Keratinocyte (primary cell): ENCODE results near the gene KRTAP10-6. TPM values are rescaled to one million over a fixed set of nuclear protein-coding genes. Genes with fewer than 3 reads are reported as not detected.
"Not testable (repeated sequence)": the region's sequence is repeated elsewhere in the genome, so short reads cannot be mapped to it uniquely, and the experiment has no call there.

Experiments
- DNase-seq: peaks from one replicate; pipeline ENCODE4 v3.0.0-alpha.2; 2011; ENCODE audit warnings: low read depth, missing footprints, low spot score
- FAIRE-seq: peaks from 2 replicates; lab custom pipeline; 2011; peaks lifted over from hg19 to GRCh38; lab: Jason Lieb, UNC
- H2AFZ ChIP-seq: 2 replicates; pipeline ENCODE4 v1.6.0; 2012; ENCODE audit warnings: low read length, control low read depth, inconsistent platforms; ENCODE audit not compliant: control insufficient read depth
- H3K27ac ChIP-seq: 2 replicates; pipeline ENCODE4 v1.5.1; 2011; ENCODE audit warnings: low read length; ENCODE audit not compliant: control insufficient read depth, insufficient read depth
- H3K27me3 ChIP-seq: 3 replicates; pipeline ENCODE4 v1.6.0; 2011; ENCODE audit warnings: low read length; ENCODE audit not compliant: control insufficient read depth, insufficient read depth; ENCODE audit errors: extremely low read depth
- H3K36me3 ChIP-seq, 2 experiments: 2 replicates in 1 of 2; 3 replicates in 1 of 2; pipeline ENCODE4 v1.5.1; 2011; ENCODE audit warnings: low read length in 2 of 2, mild to moderate bottlenecking in 1 of 2; ENCODE audit not compliant: control insufficient read depth in 2 of 2, insufficient read depth in 2 of 2; ENCODE audit errors: extremely low read depth in 1 of 2
- H3K4me1 ChIP-seq: 3 replicates; pipeline ENCODE4 v1.5.1; 2011; ENCODE audit warnings: low read length; ENCODE audit not compliant: control insufficient read depth, insufficient read depth; ENCODE audit errors: extremely low read depth
- H3K4me2 ChIP-seq: 3 replicates; pipeline ENCODE4 v1.6.0; 2011; ENCODE audit warnings: low read depth, low read length; ENCODE audit not compliant: control insufficient read depth, insufficient read depth; ENCODE audit errors: extremely low read depth
- H3K4me3 ChIP-seq, 3 experiments: fragments of 200-600 bp in 1 of 3; sonication (generic) in 1 of 3; 2 replicates in 2 of 3; 3 replicates in 1 of 3; pipeline ENCODE4 v1.5.1; 2011 to 2016; ENCODE audit warnings: low read length in 3 of 3, mild to moderate bottlenecking in 3 of 3, control low read depth in 2 of 3, inconsistent platforms in 1 of 3, low read depth in 1 of 3, mixed read lengths in 1 of 3, mixed run types in 1 of 3, moderate library complexity in 1 of 3; ENCODE audit not compliant: control insufficient read depth in 2 of 3, insufficient read depth in 2 of 3; ENCODE audit errors: extremely low read depth in 1 of 3
- H3K79me2 ChIP-seq: 2 replicates; pipeline ENCODE4 v1.6.0; 2012; ENCODE audit warnings: low read length; ENCODE audit not compliant: control insufficient read depth, insufficient read depth
- H3K9ac ChIP-seq: 3 replicates; pipeline ENCODE4 v1.6.0; 2011; ENCODE audit warnings: low read length; ENCODE audit not compliant: control insufficient read depth, insufficient read depth; ENCODE audit errors: extremely low read depth
- H3K9me1 ChIP-seq: 3 replicates; pipeline ENCODE4 v1.6.0; 2011; ENCODE audit warnings: low read length; ENCODE audit not compliant: control insufficient read depth, insufficient read depth; ENCODE audit errors: extremely low read depth
- H3K9me3 ChIP-seq: 2 replicates; pipeline ENCODE4 v1.5.1; 2012; ENCODE audit warnings: low read depth, low read length; ENCODE audit not compliant: control insufficient read depth
- H4K20me1 ChIP-seq: 3 replicates; pipeline ENCODE4 v1.6.0; 2011; ENCODE audit warnings: low read length; ENCODE audit not compliant: control insufficient read depth, insufficient read depth; ENCODE audit errors: extremely low read depth
- CTCF ChIP-seq, 3 experiments: IDR thresholded peaks in 1 of 3; conservative IDR thresholded peaks in 1 of 3; optimal IDR thresholded peaks in 1 of 3; 2 replicates in 2 of 3; 3 replicates in 1 of 3; pipeline versions ENCODE3 to v1.5.1; 2011; ENCODE audit warnings: low read length in 3 of 3, mild to moderate bottlenecking in 3 of 3, moderate library complexity in 2 of 3, control low read depth in 1 of 3, inconsistent platforms in 1 of 3; ENCODE audit not compliant: insufficient read depth in 2 of 3; ENCODE audit errors: extremely low read depth in 1 of 3
- EZH2 ChIP-seq: IDR thresholded peaks from one replicate; pipeline ENCODE4 v1.6.1; 2012; ENCODE audit warnings: inconsistent platforms, mild to moderate bottlenecking, low read length, moderate library complexity
- dilution Hi-C: fragments of 300-500 bp; cut with MboI; formaldehyde crosslinking; loops from one replicate; pipeline ENCODE4 v1.7.0; 2020; ENCODE audit warnings: low sequenced_read_pairs; ENCODE audit not compliant: extremely low pct_ligation_motif_present
- polyA plus RNA-seq, 5 experiments: library from polyadenylated mRNA; depleted of rRNA in 3 of 5; stranded (reverse) in 3 of 5; stranded (forward) in 1 of 5; unstranded in 1 of 5; fragments of >200 nt; gene quantifications; 1 replicate in 1 of 5; 2 replicates in 3 of 5; 3 replicates in 1 of 5; pipeline versions ENCODE4 v1.2.1 to v1.2.3, GENCODE V29; 2011 to 2012; ENCODE audit warnings: missing spikeins in 2 of 5, low read depth in 1 of 5, low replicate concordance in 1 of 5

The KRTAP10-6 gene
- polyA plus RNA-seq, 1 donor (not counting 4 experiments of a cell fraction or from before 2014, with no cell fraction given): not detected

- DNase-seq (no peak), FAIRE-seq (no peak)
- Histone ChIP-seq H3K36me3 (no peaks in the 10 kb centered on the region), H4K20me1 (no peaks in the 10 kb centered on the region), H3K9me3 (no peaks in the 10 kb centered on the region), H2AFZ (no peak overlapping the region), H3K4me2 (no peak overlapping the region), H3K27ac (no peak overlapping the region), H3K4me1 (peaks cover 2% of the 10 kb centered on the region), H3K4me3 (no peak overlapping the region), H3K9ac (no peak overlapping the region), H3K9me1 (no peaks in the 10 kb centered on the region), H3K79me2 (no peaks in the 10 kb centered on the region), H3K27me3 (peaks cover 2% of the 10 kb centered on the region)
- dilution Hi-C loops: no loop called here
- TF ChIP-seq EZH2: no peak
- TF ChIP-seq CTCF (optimal IDR thresholded peaks at IDR 0.05 in 1 of 3, IDR thresholded peaks at IDR 0.05 in 1 of 3, conservative IDR thresholded peaks at IDR 0.05 in 1 of 3; ENCODE audit: extremely low read depth in 1 of 3, insufficient read depth in 2 of 3, low read length in 3 of 3): no peak
Measured at GRCh38 chr21:44601596-44602462, 9.5 kb upstream of the KRTAP10-6 start.

- H3K4me1 ChIP-seq, H3K4me2 ChIP-seq, H3K9me1 ChIP-seq, H2AFZ ChIP-seq, DNase-seq, FAIRE-seq, H3K36me3 ChIP-seq, dilution Hi-C loops, H3K27ac ChIP-seq, H3K27me3 ChIP-seq, H4K20me1 ChIP-seq, H3K9me3 ChIP-seq, H3K79me2 ChIP-seq, H3K4me3 ChIP-seq, H3K9ac ChIP-seq: not testable (repeated sequence)
Measured at GRCh38 chr21:44601091-44601490, 8.8 kb upstream of the KRTAP10-6 start.

GRCh38 chr21:44600118-44600978 is 8.0 kb upstream of the KRTAP10-6 start, which contains the start of gene KRTAP10-7:
TSS of gene KRTAP10-7 (plus strand) at chr21:44600597. CDS start at chr21:44600622, 25 bp downstream.
- H2AFZ ChIP-seq, H4K20me1 ChIP-seq, H3K9me1 ChIP-seq, dilution Hi-C loops, H3K79me2 ChIP-seq, H3K27me3 ChIP-seq, FAIRE-seq, H3K27ac ChIP-seq, H3K9me3 ChIP-seq, H3K36me3 ChIP-seq, H3K4me3 ChIP-seq, DNase-seq, H3K9ac ChIP-seq, H3K4me1 ChIP-seq, H3K4me2 ChIP-seq: not testable (repeated sequence)
